Measurements from ENCODE around the gene RPS16. TPM values are rescaled to one million over a fixed set of nuclear protein-coding genes. Genes with fewer than 3 reads are reported as not detected.

RPS16 gene
- total RNA-seq, 1 donor from 2014 or later, result 1,446 TPM

DNA sequence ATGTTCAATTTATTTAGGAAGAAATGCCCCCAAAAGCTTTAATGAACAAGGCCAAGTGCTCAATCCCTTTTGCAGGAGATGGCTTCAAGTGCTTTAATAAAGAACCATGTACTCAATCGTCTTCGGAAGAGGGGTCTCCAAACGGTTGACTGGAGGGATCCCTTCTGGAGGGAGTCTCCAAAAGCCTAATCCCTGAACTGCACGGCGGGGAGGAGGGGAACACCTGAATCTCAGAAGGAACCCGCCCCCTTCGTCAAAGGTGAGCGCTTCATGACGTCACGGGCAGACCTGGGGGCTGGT is 45.3 kb downstream of the RPS16 start:
- no peak for ATAC-seq

DNA sequence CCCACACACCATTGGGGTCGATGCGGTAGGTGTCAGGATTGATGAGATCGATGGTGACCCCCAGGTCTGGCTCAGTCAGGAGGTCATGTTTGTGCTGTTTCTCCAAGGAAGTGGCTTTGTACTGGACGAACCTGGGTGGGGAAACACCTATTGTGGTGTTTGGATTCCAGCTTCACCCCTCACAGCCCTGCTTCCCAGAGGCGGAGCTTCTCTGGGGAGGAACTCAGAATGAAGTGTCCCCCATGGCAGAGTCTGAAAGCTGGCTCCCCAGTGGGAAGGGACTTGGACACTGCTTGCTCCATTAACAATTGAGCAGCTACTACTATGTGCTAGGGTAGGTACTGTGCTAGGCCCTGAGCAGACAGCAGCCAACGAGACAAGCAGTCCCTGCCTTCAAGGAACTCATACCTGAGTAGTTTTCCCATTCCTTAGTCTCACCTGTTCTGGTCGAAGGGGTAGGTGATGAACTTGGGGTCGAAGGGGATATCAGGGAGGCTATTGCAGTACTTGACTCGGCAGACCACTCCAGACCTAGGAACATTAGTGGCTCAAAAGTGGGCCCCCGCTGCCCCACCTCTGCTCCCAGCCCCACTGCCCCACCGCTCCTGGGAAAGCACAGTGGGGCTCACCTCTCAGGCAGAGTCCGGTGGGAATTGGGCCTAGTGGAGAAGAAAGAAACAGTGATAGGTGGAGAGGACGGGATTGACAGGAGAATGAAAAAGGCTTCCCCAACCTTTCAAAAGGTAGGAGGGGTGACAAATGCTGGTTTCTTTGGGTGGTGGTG is 45.9 kb downstream of the RPS16 start:
- Histone ChIP-seq H3K9me3 (no peaks in the 10 kb centered on the region), H3K4me3 (peak overlapping the region; percentile 69), H3K27me3 (no peaks in the 10 kb centered on the region), H3K27ac (peak overlapping the region; percentile 96), H3K36me3 (peaks cover 60% of the 10 kb centered on the region), H3K4me1 (peaks cover 16% of the 10 kb centered on the region)
- intact Hi-C loops (cut with DNase I), result no loop called here
- TF ChIP-seq, protein P1, sequence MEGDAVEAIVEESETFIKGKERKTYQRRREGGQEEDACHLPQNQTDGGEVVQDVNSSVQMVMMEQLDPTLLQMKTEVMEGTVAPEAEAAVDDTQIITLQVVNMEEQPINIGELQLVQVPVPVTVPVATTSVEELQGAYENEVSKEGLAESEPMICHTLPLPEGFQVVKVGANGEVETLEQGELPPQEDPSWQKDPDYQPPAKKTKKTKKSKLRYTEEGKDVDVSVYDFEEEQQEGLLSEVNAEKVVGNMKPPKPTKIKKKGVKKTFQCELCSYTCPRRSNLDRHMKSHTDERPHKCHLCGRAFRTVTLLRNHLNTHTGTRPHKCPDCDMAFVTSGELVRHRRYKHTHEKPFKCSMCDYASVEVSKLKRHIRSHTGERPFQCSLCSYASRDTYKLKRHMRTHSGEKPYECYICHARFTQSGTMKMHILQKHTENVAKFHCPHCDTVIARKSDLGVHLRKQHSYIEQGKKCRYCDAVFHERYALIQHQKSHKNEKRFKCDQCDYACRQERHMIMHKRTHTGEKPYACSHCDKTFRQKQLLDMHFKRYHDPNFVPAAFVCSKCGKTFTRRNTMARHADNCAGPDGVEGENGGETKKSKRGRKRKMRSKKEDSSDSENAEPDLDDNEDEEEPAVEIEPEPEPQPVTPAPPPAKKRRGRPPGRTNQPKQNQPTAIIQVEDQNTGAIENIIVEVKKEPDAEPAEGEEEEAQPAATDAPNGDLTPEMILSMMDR (IDR thresholded peaks at IDR 0.05), result no peak
- no peak for DNase-seq
- ATAC-seq, result no peak

More for the DNA sequence above, 45.3 kb downstream of the RPS16 start:
- H3K9me3 ChIP-seq, result no peaks in the 10 kb centered on the region
- H3K27ac ChIP-seq, result peak overlapping the region; percentile 96
- peaks cover 16% of the 10 kb centered on the region for H3K4me1 ChIP-seq
- H3K27me3 ChIP-seq, result no peaks in the 10 kb centered on the region
- TF ChIP-seq, protein P1 (IDR thresholded peaks at IDR 0.05), result no peak
- peak overlapping the region; percentile 69 for H3K4me3 ChIP-seq
- DNase-seq, result no peak
- intact Hi-C loops (cut with DNase I), result no loop called here
- H3K36me3 ChIP-seq, result peaks cover 66% of the 10 kb centered on the region

DNA sequence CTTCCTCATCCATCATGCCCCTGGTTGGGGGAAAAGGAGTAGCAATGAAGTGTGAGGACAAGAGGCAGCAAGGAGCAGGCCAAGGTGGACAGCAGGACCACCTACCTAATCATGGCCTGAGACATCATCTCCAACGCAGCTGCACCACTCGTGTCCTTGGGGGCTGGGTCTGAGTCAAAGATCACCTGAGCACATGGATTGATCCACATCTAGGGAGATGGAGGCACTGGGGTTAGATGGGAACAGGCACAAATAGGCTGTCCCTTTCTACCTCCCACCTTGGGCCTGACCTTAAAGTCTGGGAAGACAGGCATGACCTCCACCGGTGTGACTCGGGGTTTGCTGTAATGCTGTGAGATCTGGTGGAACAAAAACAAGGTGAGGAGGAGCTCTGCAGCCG is 47.1 kb downstream of the RPS16 start:
- ATAC-seq (no peak), DNase-seq (no peak)
- TF ChIP-seq, protein P1 (IDR thresholded peaks at IDR 0.05), result no peak
- H3K4me3 ChIP-seq, result no peak overlapping the region
- H3K27me3 ChIP-seq, result no peaks in the 10 kb centered on the region
- H3K9me3 ChIP-seq, result no peaks in the 10 kb centered on the region
- H3K27ac ChIP-seq, result no peak overlapping the region
- peaks cover 16% of the 10 kb centered on the region for H3K4me1 ChIP-seq
- H3K36me3 ChIP-seq, result peaks cover 61% of the 10 kb centered on the region
- intact Hi-C loops (cut with DNase I), result no loop called here

DNA sequence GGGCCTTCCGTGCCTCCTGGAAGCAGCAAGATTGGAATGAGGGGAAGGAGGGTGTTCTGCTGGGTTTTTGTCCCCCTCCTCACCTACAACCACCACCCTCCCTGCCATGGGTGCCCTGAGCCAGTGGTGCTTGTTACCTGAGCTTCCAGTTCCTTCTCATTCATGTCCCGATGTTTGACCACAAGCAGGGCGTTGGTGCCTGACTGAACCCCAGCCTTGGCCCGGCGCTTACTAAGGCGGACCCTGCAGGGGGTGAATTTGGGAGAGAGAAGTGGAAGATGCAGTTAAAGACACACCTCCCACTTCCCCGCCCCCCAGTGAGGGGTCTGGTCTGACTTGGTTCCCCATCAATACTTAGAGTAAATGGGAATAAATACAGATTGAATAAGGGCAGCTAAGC is 49.2 kb downstream of the RPS16 start:
- DNase-seq, result no peak
- peaks cover 73% of the 10 kb centered on the region for H3K36me3 ChIP-seq
- no peak overlapping the region for H3K27ac ChIP-seq
- intact Hi-C loops (cut with DNase I), result no loop called here
- no peaks in the 10 kb centered on the region for H3K9me3 ChIP-seq
- peaks cover 8% of the 10 kb centered on the region for H3K4me1 ChIP-seq
- no peak for ATAC-seq
- TF ChIP-seq, protein P1 (IDR thresholded peaks at IDR 0.05), result no peak
- H3K27me3 ChIP-seq, result no peaks in the 10 kb centered on the region
- H3K4me3 ChIP-seq, result no peak overlapping the region

DNA sequence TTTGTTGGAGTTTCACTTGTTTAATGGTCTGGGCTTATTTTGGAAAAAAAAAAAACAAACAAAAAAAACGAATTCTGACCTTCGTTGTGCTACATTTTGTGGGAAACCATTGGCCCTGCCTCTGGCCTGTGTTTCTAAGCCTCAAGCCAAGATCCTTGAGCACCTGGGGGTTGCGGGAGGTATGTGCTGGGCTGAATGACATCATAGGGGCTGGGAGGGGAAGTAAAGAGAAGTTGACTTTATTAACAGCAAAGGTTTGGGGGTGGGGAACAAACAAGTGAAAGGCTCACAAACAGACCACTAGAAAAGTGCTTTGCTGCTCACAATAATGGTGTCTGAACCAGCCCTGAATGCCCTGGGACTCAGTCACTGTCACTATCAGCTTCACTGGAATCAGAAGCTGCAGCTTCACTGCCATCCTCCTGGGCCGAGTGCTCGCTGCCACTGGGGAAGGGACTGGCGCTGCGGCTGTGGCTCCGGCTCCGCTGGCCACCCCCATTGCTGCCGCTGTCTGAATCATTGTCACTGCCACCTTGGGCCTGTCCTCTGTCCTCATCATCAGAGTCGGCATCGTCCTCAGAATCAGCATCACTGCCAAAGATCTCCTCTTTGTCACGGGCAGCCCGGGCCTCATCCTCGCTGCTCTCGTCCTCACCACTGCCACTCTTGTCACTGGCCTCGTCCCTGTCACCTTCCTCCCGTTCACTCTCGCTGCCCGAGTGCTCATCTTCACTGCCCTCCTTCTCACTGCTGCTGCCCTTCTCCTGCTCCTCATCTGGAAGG is 49.9 kb downstream of the RPS16 start:
- Histone ChIP-seq H3K4me1 (peaks cover 8% of the 10 kb centered on the region), H3K4me3 (no peak overlapping the region), H3K36me3 (peaks cover 80% of the 10 kb centered on the region), H3K9me3 (no peaks in the 10 kb centered on the region), H3K27ac (no peak overlapping the region), H3K27me3 (no peaks in the 10 kb centered on the region)
- intact Hi-C loops (cut with DNase I), result no loop called here
- TF ChIP-seq, protein P1 (IDR thresholded peaks at IDR 0.05), result no peak
- DNase-seq (no peak), ATAC-seq (no peak)
